T47D (cell line): Measurements from ENCODE around the gene NKAIN4.

Experiments
- DNase-seq, 2 experiments: peaks; one replicate each; pipeline versions ENCODE4 v3.0.0 to v3.0.0-alpha.2; 2011 to 2012; ENCODE audit warnings: low read depth in 1 of 2, low spot score in 1 of 2
- JUND ChIP-seq: IDR thresholded peaks from 2 replicates; pipeline ENCODE4 v1.6.1; 2012; ENCODE audit warnings: low read depth
- in situ Hi-C: cut with HindIII; loops from 2 replicates; pipeline ENCODE4 v1.10.0; 2016; ENCODE audit warnings: low sequenced_read_pairs, low pct_unique_long_range_greater_than_20kb

Gene NKAIN4

DNA sequence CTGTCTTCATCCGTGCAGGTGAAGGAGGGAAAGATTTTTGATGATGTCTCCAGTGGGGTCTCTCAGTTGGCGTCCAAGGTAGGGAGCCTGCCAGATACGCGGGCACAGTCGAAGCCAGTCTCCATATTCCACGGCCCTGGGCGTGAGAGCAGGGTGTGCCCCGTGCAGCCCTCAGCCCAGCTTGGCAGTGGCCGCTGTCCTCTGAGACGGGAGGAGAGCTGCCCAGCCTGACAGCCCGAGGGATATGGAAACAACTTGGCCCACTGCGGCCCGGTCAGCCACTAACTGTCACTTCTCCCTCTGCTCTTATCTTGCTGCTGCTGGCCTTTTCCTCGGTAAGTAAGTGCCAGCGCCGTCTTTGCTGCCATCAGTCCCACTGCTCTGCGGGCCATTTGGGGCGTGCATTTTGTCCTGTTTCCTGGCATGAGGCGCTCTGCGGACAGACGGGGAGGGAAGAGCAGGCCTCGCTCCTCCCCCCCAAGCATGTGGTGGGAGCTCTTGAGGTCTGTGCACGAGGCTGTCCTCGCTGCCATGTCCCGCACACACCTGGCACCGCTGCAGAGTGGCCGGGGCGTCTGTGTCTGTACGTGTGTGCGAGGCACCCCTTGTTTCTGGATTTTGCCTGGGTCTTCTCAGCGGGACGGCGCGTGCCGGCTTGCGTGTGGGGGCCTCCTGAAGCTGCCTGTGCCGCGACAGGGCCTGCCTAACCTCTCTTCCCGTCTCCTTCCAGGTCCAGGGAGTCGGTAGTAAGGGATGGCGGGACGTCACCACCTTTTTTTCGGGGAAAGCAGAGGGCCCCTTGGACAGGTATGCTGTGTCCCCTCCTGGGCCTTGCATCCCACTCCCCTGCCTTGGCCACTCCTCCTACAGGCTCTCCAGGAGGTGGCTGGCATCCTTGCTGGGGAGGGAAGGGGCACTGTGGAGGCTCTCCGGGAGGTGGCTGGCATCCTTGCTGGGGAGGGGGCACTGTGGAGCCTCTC is 31.7 kb upstream of the NKAIN4 start:
- TF ChIP-seq JUND: no peak
- in situ Hi-C loops: no loop called here
- DNase-seq: no peak

- no peak for DNase-seq
- TF ChIP-seq JUND: no peak
- in situ Hi-C loops: no loop called here
Measured at GRCh38 chr20:63284981-63285524, 30.8 kb upstream of the NKAIN4 start.

- no peak for TF ChIP-seq JUND
- in situ Hi-C loops: no loop called here
Measured at GRCh38 chr20:63284544-63284949, 30.3 kb upstream of the NKAIN4 start.

DNA sequence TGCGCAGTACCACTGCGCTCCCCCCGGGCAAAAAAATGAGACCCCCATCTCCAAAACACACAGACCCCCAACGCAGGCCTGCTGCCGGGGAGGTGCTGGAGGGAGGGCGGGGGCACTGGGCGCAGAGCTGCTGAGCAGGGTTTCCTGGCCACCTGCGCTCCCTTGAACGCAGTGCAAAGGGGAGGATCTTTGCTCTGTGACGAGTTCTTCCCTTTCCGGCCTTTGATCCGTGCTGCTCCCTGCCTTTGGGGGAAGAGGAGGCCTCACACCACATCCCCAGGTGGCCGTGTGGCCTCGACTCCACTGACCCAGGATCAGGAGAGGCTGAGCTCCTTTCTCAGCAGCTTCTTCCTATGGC is 29.8 kb upstream of the NKAIN4 start:
- in situ Hi-C loops: no loop called here
- no peak for TF ChIP-seq JUND
- no peak for DNase-seq

More at GRCh38 chr20:63284544-63284949, 30.3 kb upstream of the NKAIN4 start:
- DNase-seq: no peak

DNA sequence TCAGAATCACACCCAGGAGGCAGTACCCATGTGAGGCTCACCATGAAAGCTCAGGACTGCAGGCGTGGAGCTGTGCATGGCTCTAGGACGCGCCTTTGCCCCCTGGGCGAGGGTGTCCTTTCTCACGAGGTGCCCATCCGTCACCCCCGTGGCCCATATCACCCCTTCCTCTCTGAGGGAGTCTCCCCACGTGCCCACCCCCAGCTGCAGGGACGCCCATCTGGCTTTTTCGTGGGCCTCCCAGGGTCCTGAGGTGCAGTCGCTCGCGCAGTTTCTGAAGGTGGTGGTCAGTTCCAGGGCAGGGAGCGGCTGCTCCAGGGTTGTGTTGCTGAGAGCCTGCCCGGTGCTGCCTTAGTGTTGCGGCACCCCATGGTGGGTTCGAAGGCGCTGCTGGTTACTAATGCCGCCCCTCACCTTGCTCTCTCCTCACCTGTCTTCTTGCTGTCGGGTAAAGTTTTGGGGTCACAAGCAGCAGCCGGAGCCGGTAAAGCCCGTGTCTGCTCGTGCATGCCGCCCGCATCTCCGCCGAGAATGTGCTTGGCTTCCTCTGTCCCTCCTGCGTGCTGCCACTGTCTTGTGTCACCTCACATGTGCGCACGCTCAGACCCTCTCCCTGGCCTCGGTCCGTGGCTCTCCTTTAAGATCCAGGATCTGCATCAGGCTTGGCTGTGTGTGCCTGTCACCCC is 29.3 kb upstream of the NKAIN4 start:
- DNase-seq: no peak
- in situ Hi-C loops: no loop called here
- TF ChIP-seq JUND: no peak

- TF ChIP-seq JUND: no peak
- in situ Hi-C loops: no loop called here
- no peak for DNase-seq
Measured at GRCh38 chr20:63282946-63283345, 28.7 kb upstream of the NKAIN4 start.

DNA sequence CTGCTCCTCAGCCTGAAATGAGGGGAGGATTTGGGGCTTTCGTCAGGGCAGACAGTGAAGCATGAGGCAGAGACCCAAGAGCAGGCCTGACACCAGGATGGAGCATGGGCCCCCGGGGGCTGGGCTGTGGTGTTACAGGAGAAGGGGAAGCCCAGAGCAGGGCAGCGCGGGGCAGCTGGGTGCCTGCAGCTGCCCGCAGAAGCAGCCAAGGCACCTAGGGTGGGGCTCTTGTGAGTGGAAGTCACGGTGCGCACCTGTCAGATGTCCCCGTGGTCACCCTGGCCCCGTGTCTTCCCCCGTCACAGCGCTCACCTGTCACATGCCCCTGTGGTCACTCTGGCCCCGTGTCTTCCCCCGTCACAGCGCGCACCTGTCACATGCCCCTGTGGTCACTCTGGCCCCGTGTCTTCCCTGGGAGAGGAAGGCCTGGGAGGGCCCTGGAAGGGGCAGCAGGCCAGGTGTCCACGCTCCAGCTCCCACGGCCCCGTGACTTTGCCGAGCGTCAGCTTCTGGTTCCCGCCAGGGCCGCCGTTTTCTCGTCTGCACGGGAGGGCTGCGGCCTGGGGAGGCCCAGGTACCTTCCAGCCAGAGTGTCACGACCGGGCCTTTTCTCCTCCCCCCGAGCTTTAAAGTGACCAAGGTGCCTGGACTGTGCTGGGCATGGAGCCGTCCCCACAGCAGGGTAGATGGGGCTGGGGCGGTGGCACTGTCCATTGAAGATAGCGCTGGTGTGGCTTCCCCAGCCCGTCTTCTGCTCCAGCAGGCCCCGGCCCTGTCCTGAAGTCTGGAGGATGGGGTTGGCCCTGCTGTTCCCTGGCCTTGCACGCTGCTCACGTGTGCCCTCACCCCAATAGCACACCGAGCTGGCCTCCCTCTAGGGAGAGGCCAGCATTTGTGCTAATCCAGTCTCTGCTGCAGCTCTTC is 27.7 kb upstream of the NKAIN4 start:
- no peak for DNase-seq
- no peak for TF ChIP-seq JUND
- in situ Hi-C loops: no loop called here

- TF ChIP-seq JUND: no peak
- peak in 1 of 2 experiments; percentile 42 for DNase-seq
- in situ Hi-C loops: no loop called here
Measured at GRCh38 chr20:63280929-63281545, 26.8 kb upstream of the NKAIN4 start.

DNA sequence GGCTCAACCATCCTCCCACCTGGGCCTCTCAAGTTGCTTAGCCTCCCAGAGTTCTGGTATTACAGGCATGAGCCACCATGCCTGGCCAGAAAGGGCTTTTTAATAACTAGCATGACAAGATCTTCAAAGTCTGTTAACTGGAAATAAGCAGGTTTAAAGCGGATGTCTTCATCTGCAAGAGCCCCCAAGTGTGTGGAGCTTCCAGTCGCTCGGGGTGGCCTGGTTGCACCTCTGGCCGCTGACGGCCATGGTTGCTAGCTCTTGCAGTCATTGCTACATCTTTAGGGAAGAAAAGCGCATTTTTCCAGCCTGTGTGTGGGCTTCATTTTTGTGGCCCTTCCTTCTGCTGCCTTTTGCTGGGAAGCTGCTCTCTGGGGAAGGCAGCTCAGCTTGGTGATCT is 26.1 kb upstream of the NKAIN4 start:
- no peak for TF ChIP-seq JUND
- DNase-seq: no peak
- in situ Hi-C loops: no loop called here

DNA sequence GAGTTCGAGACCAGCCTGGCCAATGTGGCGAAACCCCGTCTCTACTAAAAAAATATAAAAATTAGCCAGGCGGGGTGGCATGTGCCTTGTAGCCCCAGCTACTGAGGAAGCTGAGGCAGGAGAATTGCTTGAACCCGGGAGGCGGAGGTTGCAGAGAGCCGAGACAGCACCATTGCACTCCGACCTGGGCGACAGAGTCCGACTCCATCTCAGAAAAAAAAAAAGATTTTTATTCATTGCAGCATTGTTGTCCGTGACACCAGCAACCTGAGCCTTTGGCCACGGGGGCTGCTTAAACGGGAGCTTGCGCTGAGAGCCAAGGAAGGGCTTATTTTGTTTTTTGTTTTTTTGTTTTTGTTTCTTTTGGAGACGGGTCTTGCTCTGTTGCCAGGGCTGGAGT is 25.7 kb upstream of the NKAIN4 start:
- TF ChIP-seq JUND: no peak
- in situ Hi-C loops: no loop called here
- DNase-seq: no peak

DNA sequence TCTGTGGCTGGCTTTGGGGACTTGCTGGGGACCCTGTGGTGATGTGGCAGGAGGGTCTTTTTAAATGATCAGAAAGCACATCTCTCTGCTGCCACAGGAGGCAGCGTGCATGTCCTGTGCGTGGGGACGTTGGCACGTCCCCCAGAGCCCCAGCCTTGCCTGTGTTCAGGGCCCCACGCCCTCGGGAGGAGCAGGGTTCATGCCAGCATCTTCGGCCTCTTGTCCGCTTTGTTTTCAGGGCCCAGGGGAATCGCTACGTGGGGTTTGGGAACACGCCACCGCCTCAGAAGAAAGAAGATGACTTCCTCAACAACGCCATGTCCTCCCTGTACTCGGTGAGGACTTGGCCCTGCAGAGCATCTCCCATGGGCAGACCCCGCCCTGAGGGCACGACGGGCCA is 24.4 kb upstream of the NKAIN4 start:
- TF ChIP-seq JUND: no peak
- no peak for DNase-seq
- in situ Hi-C loops: no loop called here
